HG03039 (cell line): ENCODE results near the gene CTDSPL.
A peak's percentile ranks its signal among the peaks of the same experiment; 100 is the strongest.
"Not testable (repeated sequence)": the region's sequence is repeated elsewhere in the genome, so short reads cannot be mapped to it uniquely, and the experiment has no call there.

ENCODE experiments used
- ATAC-seq: cut with Tn5 transposase; IDR thresholded peaks from one replicate; pipeline ENCODE4 v1.9.1; 2021; ENCODE audit warnings: mild to moderate bottlenecking, moderate library complexity; ENCODE audit not compliant: unreplicated experiment

CTDSPL gene

GRCh38 chr3:37984051-37984450, 122.4 kb downstream of the CTDSPL start:
- no peak for ATAC-seq

- ATAC-seq = no peak
Measured at GRCh38 chr3:37984596-37984995, 122.9 kb downstream of the CTDSPL start.

GRCh38 chr3:37985637-37986320, 124.1 kb downstream of the CTDSPL start:
- no peak for ATAC-seq

GRCh38 chr3:37986479-37987314, 125.0 kb downstream of the CTDSPL start:
- ATAC-seq = no peak

- no peak for ATAC-seq
Measured at GRCh38 chr3:37987315-37987697, 125.6 kb downstream of the CTDSPL start.

GRCh38 chr3:37987751-37988179, 126.1 kb downstream of the CTDSPL start:
- ATAC-seq = no peak

GRCh38 chr3:37988376-37988775, 126.7 kb downstream of the CTDSPL start:
- not testable (repeated sequence) for ATAC-seq

GRCh38 chr3:37988931-37989525, 127.3 kb downstream of the CTDSPL start:
- no peak for ATAC-seq

GRCh38 chr3:37989821-37990480, 128.3 kb downstream of the CTDSPL start:
- no peak for ATAC-seq

GRCh38 chr3:37990527-37990926, 128.8 kb downstream of the CTDSPL start, which contains the start of gene VILL:
TSS of gene VILL (plus strand) at chr3:37990786. CDS start at chr3:37993673, 2,887 bp downstream.
- ATAC-seq = no peak

GRCh38 chr3:37991109-37991508, 129.4 kb downstream of the CTDSPL start:
- ATAC-seq = no peak

GRCh38 chr3:37991823-37992222, 130.1 kb downstream of the CTDSPL start:
- no peak for ATAC-seq

- no peak for ATAC-seq
Measured at GRCh38 chr3:37992271-37993066, 130.8 kb downstream of the CTDSPL start.

GRCh38 chr3:37993067-37993455, 131.4 kb downstream of the CTDSPL start:
- ATAC-seq = no peak

GRCh38 chr3:37993460-37993819, 131.8 kb downstream of the CTDSPL start:
- ATAC-seq = no peak

GRCh38 chr3:37993820-37994638, 132.3 kb downstream of the CTDSPL start:
- peak; percentile 44 for ATAC-seq

GRCh38 chr3:37994639-37994972, 132.9 kb downstream of the CTDSPL start:
- no peak for ATAC-seq

GRCh38 chr3:37995652-37996641, 134.3 kb downstream of the CTDSPL start:
- ATAC-seq = no peak
